HL-60 (cell line): ENCODE results near the gene GIPC1.

Source experiments
- CTCF ChIP-seq: IDR thresholded peaks from one replicate; pipeline ENCODE4 v1.5.1; 2011; ENCODE audit warnings: low read length, control low read depth, inconsistent platforms; ENCODE audit not compliant: insufficient read depth
- POLR2AphosphoS5 ChIP-seq: IDR thresholded peaks from 2 replicates; pipeline ENCODE4 v1.6.1; 2012; ENCODE audit warnings: low read depth
- TF ChIP-seq, protein P1 (sequence below): IDR thresholded peaks from 2 replicates; pipeline ENCODE4 v1.6.1; 2012; ENCODE audit warnings: low read depth; ENCODE audit not compliant: insufficient replicate concordance

GRCh38 chr19:14430712-14431111, 65.2 kb downstream of the GIPC1 start:
- TF ChIP-seq POLR2AphosphoS5 (no peak), CTCF (no peak)
- TF ChIP-seq, protein P1, sequence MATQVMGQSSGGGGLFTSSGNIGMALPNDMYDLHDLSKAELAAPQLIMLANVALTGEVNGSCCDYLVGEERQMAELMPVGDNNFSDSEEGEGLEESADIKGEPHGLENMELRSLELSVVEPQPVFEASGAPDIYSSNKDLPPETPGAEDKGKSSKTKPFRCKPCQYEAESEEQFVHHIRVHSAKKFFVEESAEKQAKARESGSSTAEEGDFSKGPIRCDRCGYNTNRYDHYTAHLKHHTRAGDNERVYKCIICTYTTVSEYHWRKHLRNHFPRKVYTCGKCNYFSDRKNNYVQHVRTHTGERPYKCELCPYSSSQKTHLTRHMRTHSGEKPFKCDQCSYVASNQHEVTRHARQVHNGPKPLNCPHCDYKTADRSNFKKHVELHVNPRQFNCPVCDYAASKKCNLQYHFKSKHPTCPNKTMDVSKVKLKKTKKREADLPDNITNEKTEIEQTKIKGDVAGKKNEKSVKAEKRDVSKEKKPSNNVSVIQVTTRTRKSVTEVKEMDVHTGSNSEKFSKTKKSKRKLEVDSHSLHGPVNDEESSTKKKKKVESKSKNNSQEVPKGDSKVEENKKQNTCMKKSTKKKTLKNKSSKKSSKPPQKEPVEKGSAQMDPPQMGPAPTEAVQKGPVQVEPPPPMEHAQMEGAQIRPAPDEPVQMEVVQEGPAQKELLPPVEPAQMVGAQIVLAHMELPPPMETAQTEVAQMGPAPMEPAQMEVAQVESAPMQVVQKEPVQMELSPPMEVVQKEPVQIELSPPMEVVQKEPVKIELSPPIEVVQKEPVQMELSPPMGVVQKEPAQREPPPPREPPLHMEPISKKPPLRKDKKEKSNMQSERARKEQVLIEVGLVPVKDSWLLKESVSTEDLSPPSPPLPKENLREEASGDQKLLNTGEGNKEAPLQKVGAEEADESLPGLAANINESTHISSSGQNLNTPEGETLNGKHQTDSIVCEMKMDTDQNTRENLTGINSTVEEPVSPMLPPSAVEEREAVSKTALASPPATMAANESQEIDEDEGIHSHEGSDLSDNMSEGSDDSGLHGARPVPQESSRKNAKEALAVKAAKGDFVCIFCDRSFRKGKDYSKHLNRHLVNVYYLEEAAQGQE = no peak
